Activated CD8-positive, alpha-beta memory T cell treated with anti-CD3 and anti-CD28 coated beads, Interleukin-2, amount 50 U/mL, for 1 hour (primary cell): ENCODE results near the gene SEMA4D.
"Not testable (repeated sequence)": the region's sequence is repeated elsewhere in the genome, so short reads cannot be mapped to it uniquely, and the experiment has no call there.

ENCODE experiments used
- DNase-seq: peaks from one replicate; pipeline ENCODE4 v3.0.0-alpha.2; 2020; ENCODE audit errors: extremely low read depth

SEMA4D gene

DNA sequence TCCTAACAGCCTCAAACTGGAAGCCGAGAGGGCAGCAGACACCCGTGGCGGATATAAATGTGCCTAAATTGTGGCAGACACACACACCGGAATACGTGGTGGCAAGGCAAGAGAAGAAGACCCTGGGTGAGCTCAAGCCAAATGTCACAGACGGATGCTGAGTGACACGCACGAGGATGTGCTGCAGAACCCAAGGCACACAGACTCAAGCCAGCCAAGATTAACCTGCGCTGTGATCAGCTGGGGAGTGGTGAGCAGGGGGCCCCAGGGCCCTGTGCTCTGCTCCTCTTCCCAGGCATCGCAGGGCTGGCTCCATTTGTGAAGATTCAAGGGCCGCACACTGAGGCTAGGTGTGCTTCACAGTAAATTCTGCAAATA is 16.4 kb downstream of the SEMA4D start:
- DNase-seq, result no peak

DNA sequence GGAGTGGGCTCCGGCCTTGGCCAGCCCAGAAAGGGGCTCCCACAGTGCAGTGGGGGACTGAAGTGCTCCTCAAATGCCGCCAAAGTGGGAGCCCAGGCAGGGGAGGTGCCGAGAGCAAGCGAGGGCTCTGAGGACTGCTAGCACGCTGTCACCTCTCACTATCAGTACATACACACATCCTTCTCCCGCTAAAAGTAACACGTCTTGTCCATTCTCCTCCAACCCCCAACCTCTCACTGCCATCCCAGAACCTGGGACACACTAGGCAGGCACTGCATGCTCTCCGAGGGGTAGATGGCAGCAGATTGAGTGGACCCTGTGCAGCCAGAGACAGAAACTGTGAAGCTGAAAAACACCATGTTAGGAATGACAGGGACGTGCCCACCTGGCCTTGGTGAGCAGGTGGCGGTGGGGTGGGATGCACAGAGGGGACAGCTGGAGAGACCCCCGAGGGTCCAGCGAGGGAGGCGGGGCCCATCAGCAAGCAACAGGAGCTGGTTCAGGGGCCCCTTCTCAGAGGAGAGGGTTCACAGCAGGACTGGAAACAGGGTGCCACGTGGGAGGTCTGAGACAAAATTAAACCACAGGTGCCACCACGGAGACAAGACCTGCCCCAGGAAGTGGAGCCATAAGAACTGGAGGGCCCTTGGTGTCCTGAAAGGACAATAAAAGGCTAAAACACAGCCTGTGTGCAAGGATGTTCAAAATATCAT is 16.9 kb downstream of the SEMA4D start:
- DNase-seq, result no peak

DNA sequence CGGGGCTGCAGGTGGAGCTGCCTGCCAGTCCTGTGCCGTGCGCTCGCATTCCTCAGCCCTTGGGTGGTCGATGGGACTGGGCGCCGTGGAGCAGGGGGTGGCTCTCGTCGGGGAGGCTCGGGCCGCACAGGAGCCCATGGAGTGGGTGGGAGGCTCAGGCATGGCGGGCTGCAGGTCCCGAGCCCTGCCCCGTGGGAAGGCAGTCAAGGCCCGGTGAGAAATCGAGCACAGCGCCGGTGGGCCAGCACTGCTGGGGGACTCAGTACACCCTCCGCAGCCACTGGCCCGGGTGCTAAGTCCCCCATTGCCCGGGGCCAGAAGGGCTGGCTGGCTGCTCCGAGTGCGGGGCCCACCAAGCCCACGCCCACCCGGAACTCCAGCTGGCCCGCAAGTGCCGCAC is 17.5 kb downstream of the SEMA4D start:
- DNase-seq, result not testable (repeated sequence)

GRCh38 chr9:89479669-89480011 is 18.3 kb downstream of the SEMA4D start:
- not testable (repeated sequence) for DNase-seq

DNA sequence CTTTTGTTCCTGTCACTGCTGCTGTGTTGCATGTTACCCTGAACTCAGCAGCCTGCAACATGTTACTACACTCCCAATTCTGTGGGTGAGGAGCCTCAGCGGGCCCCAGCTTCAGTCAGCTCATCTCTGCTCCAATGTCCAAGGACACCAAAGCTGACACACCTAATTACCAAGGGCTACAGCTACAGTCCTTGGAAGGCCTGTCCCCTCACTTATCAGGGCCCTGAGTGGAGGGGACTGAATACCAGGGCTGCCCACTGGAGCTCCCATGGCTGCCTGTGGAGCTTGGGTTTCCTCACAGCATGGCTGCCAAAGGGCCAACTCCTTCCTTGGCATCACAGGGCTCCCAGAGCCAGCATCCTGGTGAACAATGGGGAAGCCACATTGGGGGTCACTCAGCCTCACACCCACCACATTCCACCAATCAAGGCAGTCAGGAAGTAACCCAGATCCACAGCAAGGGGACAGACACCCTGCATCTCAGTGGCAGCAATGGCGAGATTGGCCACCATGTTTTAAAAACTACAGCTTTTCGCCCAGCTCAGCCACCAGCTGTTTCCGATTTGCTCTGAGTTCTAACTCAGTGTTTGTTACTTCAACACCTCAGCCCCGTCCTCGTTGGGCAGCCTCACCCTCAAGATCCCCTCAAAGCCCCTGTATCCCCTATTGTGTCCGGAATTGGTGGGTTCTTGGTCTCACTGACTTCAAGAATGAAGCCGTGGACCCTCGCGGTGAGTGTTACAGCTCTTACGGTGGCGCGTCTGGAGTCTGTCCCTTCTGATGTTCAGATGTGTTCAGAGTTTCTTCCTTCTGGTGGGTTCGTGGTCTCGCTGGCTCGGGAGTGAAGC is 18.9 kb downstream of the SEMA4D start:
- DNase-seq, result no peak

DNA sequence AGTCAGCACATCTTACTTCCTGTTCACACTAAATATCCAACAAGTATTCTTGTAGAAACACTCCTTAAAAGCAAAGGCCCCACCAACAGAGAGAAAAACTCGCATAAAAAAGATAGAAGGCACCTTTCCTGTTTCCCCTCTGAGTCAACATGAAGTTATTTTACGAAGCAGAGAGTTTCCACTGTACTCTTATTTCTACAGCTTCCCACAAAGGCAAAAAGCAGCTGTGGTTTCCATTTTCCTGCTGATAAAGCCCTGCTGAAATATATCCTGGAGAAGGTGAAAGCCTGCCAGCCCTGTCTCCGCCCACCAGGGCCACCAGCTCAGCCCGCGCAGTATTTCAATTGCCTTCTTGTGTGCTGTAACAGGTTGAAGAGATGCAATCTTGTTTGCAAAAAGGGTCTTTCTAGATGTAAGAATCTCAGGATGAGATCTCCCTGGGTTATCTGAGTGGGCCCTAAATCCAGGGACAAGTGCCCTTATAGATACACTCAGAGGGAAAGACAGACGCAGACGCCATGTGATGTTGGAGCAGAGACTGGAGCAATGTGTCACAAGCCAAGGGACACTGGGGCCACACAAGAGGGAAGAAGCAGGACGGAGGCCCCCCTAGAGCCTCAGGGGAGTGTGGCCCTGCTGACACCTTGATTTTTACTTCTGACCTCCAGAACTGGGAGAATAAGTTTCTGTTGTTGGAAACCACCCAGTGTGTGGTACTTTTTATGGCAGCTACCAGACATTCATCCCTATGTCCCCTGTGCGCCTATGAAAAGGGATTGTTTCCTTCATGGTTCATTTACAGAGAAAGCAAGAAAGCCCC is 19.9 kb downstream of the SEMA4D start:
- DNase-seq, result no peak

DNA sequence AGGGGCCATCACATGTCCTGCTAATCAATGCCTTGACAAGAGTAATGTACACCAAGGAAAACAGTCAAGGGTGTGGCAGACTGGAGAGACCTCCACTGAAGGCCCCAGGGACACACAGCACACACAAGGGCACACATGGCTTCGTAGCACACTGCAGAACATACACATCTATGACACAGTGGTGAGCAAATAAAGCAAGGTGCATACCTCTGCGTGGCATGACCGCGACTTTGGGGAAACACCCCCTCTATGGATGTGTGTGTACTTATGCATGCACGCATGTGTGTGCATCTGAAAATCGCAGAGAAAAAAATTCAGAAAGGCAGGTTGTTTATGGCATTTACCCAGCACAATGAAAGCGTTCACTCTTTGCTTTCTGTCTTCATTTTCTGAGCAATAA is 20.5 kb downstream of the SEMA4D start:
- DNase-seq, result no peak

- DNase-seq, result no peak
These were observed 21.4 kb downstream of the SEMA4D start for GRCh38 chr9:89476546-89476945.

- DNase-seq, result no peak
These were observed 21.9 kb downstream of the SEMA4D start for GRCh38 chr9:89475891-89476440.

- no peak for DNase-seq
These were observed 23.0 kb downstream of the SEMA4D start for GRCh38 chr9:89474939-89475338.

DNA sequence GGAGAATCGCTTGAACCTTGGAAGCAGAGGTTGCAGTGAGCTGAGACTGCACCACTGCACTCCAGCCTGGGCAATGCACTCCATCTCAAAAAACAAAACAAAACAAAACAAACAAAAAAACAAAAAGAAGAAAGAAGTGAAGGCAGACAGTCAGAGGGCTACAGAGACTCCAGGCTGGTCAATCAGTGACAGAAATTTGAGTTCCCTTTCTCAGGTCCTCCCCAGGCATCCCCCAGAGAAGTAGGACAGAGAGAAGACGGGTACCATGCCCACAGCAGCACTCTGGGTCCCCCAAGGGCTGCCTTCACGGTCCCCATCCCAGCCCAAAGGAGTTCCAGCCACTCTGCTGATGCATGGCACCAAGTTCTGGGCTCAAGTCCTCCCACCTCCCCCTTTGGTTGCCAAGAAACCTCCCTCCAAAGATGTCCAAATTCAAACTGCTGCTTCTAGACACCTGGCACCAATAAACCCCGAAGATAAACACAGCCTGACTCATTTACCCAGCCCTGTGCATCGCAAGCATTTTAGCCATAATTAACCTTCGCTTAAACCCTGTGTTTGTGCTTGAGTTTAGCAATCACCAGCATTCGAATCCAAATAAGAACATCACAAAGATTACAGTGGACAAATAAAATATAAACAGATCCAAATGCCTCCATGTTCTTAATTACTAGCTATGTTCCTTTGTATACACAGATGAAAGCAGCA is 24.0 kb downstream of the SEMA4D start:
- DNase-seq, result no peak

DNA sequence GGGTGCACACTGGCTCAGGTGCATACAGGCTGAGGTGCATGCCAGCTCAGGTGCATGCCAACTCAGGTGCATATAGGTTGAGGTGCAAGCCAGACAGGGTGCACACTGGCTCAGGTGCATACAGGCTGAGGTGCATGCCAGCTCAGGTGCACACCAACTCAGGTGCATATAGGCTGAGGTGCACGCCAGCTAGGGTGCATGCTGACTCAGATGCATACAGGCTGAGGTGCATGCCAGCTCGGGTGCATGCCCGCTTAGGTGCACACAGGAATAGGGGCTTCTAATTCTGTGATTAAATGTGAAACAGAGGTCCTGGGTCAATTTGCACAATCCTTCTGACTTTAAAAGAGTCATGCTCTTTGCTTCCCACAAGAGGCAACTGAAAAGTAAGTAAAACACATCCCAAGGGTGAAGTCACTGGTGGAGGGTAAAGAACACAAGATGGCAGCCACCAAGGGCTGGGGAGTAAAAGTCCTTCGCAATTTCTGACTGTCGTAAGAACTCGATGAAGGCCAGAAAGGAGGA is 26.1 kb downstream of the SEMA4D start:
- DNase-seq, result not testable (repeated sequence)

- DNase-seq, result no peak
These were observed 26.5 kb downstream of the SEMA4D start for GRCh38 chr9:89471390-89471789.

DNA sequence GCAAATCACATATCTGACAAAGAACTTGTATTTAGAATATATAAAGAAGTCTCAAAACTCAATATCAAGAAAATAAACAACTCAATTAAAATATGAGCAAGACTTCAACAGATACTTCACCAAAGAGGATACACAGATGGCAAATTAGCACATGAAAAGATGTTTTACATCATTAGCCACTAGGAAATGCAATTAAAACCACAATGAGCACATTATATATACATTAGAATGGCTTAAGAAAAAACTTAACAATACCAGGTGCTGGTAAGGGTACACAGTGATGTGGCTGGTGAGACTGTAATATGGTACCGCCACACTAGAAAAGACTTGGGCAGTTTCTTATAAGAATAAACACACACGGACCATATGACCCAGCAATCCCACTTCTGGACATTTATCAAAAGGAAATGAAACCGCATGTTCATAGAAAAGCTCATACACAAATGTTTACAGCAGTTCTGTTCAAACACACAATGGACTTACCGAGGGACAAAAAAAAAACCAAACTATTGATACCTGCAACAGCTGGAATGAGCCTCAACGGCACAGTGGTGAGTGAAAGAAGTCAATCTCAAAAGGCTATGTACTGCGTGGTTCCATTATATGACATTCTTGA is 27.6 kb downstream of the SEMA4D start:
- no peak for DNase-seq

GRCh38 chr9:89469003-89469402 is 28.9 kb downstream of the SEMA4D start:
- no peak for DNase-seq

- no peak for DNase-seq
These were observed 29.5 kb downstream of the SEMA4D start for GRCh38 chr9:89468281-89468960.

DNA sequence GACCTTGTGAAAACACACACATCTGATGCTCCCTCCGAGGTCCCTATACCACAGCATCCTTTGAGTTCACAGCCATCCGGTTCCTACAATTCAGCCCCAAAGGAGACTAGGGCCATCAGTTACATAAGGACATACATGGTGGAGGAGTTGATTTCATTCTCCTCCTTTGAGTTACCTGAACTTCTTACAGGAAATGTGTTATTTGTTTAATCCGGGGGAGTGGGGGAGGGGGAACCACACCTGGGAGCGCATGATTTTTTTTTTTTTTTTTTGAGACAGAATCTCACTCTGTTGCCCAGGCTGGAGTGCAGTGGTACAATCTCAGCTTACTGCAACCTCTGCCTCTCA is 30.7 kb downstream of the SEMA4D start:
- DNase-seq, result no peak

GRCh38 chr9:89466451-89467277 is 31.2 kb downstream of the SEMA4D start:
- no peak for DNase-seq

- no peak for DNase-seq
These were observed 32.1 kb downstream of the SEMA4D start for GRCh38 chr9:89465726-89466308.
